Upper lobe of left lung (tissue), 4 donors: ENCODE results near the gene MRC2.

Source experiments
- CTCF ChIP-seq, 6 experiments: fragments of 450-650 bp in 4 of 6; fragments of 200-600 bp in 2 of 6; sonication (generic) in 2 of 6; IDR thresholded peaks; one replicate each; pipeline ENCODE4 v1.5.1; 2016 to 2019; ENCODE audit warnings: antibody characterized with exemption in 6 of 6
- EP300 ChIP-seq, 4 donors: sonication (generic); formaldehyde crosslinking; IDR thresholded peaks; one replicate each; pipeline ENCODE4 v1.5.1; 2017; ENCODE audit warnings: antibody characterized with exemption in 4 of 4, control low read depth in 2 of 4
- POLR2AphosphoS5 ChIP-seq, 2 donors: sonication (generic); formaldehyde crosslinking; IDR thresholded peaks; one replicate each; pipeline ENCODE4 v1.5.1; 2017; ENCODE audit warnings: antibody characterized with exemption in 2 of 2

- TF ChIP-seq CTCF (IDR thresholded peaks at IDR 0.05) = no peak
- TF ChIP-seq POLR2AphosphoS5 (IDR thresholded peaks at IDR 0.05) = no peak
- TF ChIP-seq EP300 (IDR thresholded peaks at IDR 0.05) = no peak
Observed at GRCh38 chr17:62706598-62707424, 79.3 kb downstream of the MRC2 start.
